GM12878 (cell line): Measurements from ENCODE around the gene CELA3B. TPM values are rescaled to one million over a fixed set of nuclear protein-coding genes. Genes with fewer than 3 reads are reported as not detected.

Experiments
- ATAC-seq: fragments of 200-7000 bp; cut with Tn5 transposase; 3 replicates; pipeline ENCODE4 v1.9.1; 2020; ENCODE audit warnings: mild to moderate bottlenecking, moderate library complexity
- BruUV-seq: library from RNA; stranded (reverse); fragments of 400-500 nt; replicated peaks from 2 replicates; lab custom pipeline; 2021; lab: Mats Ljungman, UMichigan
- CTCF ChIA-PET: fragments of 300-600 bp; sonication (Branson Sonifier 250); formaldehyde crosslinking; extraction: SDS; loops from one replicate; lab custom pipeline; 2021; ENCODE audit warnings: inconsistent platforms; lab: Yijun Ruan, JAX
- POLR2A ChIA-PET: fragments of 350-600 bp; formaldehyde crosslinking; extraction: SDS; loops from one replicate; lab custom pipeline; 2021; ENCODE audit warnings: inconsistent platforms; lab: Charles Lee
- RAD21 ChIA-PET: fragments of 300-600 bp; sonication (Branson Sonifier 250); formaldehyde crosslinking; loops from one replicate; lab custom pipeline; 2023; ENCODE audit warnings: antibody characterized with exemption; ENCODE audit not compliant: unreplicated experiment; lab: Charles Lee
- SMC1A ChIA-PET: fragments of 300-600 bp; sonication (Branson Sonifier 250); formaldehyde crosslinking; loops from one replicate; lab custom pipeline; 2023; ENCODE audit not compliant: unreplicated experiment, uncharacterized antibody; lab: Charles Lee
- DNase-seq: peaks from one replicate; pipeline ENCODE4 v3.0.0-alpha.2; 2011; ENCODE audit warnings: low read depth, low spot score
- FAIRE-seq: peaks from 3 replicates; lab custom pipeline; 2011; peaks lifted over from hg19 to GRCh38; lab: Jason Lieb, UNC
- H2AFZ ChIP-seq: 2 replicates; pipeline ENCODE4 v1.6.0; 2011; ENCODE audit warnings: low read depth, low read length, control low read depth; ENCODE audit not compliant: control insufficient read depth
- H3K27ac ChIP-seq: 2 replicates; pipeline ENCODE4 v1.5.1; 2011; ENCODE audit warnings: control low read depth; ENCODE audit not compliant: control insufficient read depth, insufficient read depth
- H3K27me3 ChIP-seq, 2 experiments: replicated peaks in 1 of 2; 2 replicates each; pipeline versions ENCODE4 v1.6.0 to v1.6.1; 2011; ENCODE audit warnings: low read length in 1 of 2; ENCODE audit not compliant: control insufficient read depth in 2 of 2, insufficient read depth in 2 of 2
- H3K36me3 ChIP-seq, 2 experiments: 2 replicates each; pipeline ENCODE4 v1.5.1; 2011; ENCODE audit warnings: low read length in 1 of 2; ENCODE audit not compliant: control insufficient read depth in 2 of 2, insufficient read depth in 2 of 2
- H3K4me1 ChIP-seq: 2 replicates; pipeline ENCODE4 v1.6.1; 2011; ENCODE audit warnings: mild to moderate bottlenecking, low read length, moderate library complexity, mixed read lengths; ENCODE audit not compliant: control insufficient read depth, insufficient read depth
- H3K4me2 ChIP-seq: 2 replicates; pipeline ENCODE4 v1.6.0; 2011; ENCODE audit warnings: control low read depth; ENCODE audit not compliant: control insufficient read depth, insufficient read depth
- H3K4me3 ChIP-seq: fragments of 200-600 bp; sonication (generic); 2 replicates; pipeline ENCODE4 v1.5.1; 2016
- H3K79me2 ChIP-seq: 2 replicates; pipeline ENCODE4 v1.6.0; 2011; ENCODE audit warnings: low read length; ENCODE audit not compliant: control insufficient read depth, insufficient read depth
- H3K9ac ChIP-seq: 2 replicates; pipeline ENCODE4 v1.8.0; 2011; ENCODE audit warnings: low read length, control low read depth, mixed read lengths; ENCODE audit not compliant: control insufficient read depth, insufficient read depth
- H3K9me3 ChIP-seq: replicated peaks from 3 replicates; pipeline ENCODE4 v1.5.1; 2011; ENCODE audit warnings: mild to moderate bottlenecking, low read length; ENCODE audit not compliant: control insufficient read depth, insufficient read depth
- H4K20me1 ChIP-seq: 2 replicates; pipeline ENCODE4 v1.6.0; 2011; ENCODE audit not compliant: control insufficient read depth, insufficient read depth
- CHD1 ChIP-seq: IDR thresholded peaks from 2 replicates; pipeline ENCODE4 v1.6.1; 2012; ENCODE audit warnings: low read depth, low read length, improper control_type of control experiment
- HDGF ChIP-seq: fragments of 450-650 bp; IDR thresholded peaks from 2 replicates; pipeline ENCODE4 v1.6.1; 2016; ENCODE audit warnings: antibody characterized with exemption
- KAT2A ChIP-seq: conservative IDR thresholded peaks from 2 replicates; pipeline ENCODE4 v1.6.1; 2011; ENCODE audit warnings: low read depth, low read length; ENCODE audit not compliant: control insufficient read depth
- KLF5 ChIP-seq: fragments of 450-650 bp; IDR thresholded peaks from 2 replicates; pipeline ENCODE4 v1.6.1; 2014; ENCODE audit warnings: mild to moderate bottlenecking; ENCODE audit not compliant: partially characterized antibody
- MTA3 ChIP-seq: IDR thresholded peaks from 2 replicates; pipeline ENCODE4 v1.6.1; 2012; ENCODE audit warnings: low read length, inconsistent platforms, borderline replicate concordance
- MXI1 ChIP-seq: fragments of 150-350 bp; IDR thresholded peaks from 2 replicates; pipeline ENCODE4 v1.6.1; 2011; ENCODE audit warnings: low read depth, mild to moderate bottlenecking, inconsistent platforms, low read length, improper control_type of control experiment
- POLR2A ChIP-seq: IDR thresholded peaks from 2 replicates; pipeline ENCODE4 v1.6.1; 2011; ENCODE audit warnings: low read depth, mild to moderate bottlenecking, low read length
- RCOR1 ChIP-seq: conservative IDR thresholded peaks from 2 replicates; pipeline ENCODE4 v1.6.1; 2012; ENCODE audit warnings: low read depth, low read length, improper control_type of control experiment
- WGBS: methylation state at CpG from one replicate; pipeline ENCODE4 v1.1.6; 2016; ENCODE audit warnings: low lambda C conversion rate; ENCODE audit not compliant: insufficient replicate concordance, insufficient coverage; ENCODE audit errors: missing lambda C conversion rate; 5-methylcytosine and 5-hydroxymethylcytosine counted together
- in situ Hi-C: fragments of 300-500 bp; cut with MboI; formaldehyde crosslinking; loops from 9 replicates; pipeline ENCODE4 v1.14.3; 2018; ENCODE audit warnings: mixed read lengths
- intact Hi-C: fragments of 100-400 bp; cut with micrococcal nuclease; formaldehyde crosslinking; loops from one replicate; pipeline ENCODE4 v1.14.2; 2022; ENCODE audit not compliant: unreplicated experiment
- polyA plus RNA-seq, 11 experiments: library from polyadenylated mRNA; depleted of rRNA in 4 of 11; unstranded in 6 of 11; stranded (reverse) in 5 of 11; fragments of >200 nt; fragmentation: Nextera tagmentation in 4 of 11; fragmentation: Illumina TruSeq in 1 of 11; extraction: Ambion mirVana in 4 of 11; extraction: Trizol in 1 of 11; gene quantifications; 1 replicate in 1 of 11; 2 replicates in 10 of 11; pipeline versions ENCODE4 v1.2.1 to v1.2.3, GENCODE V29; 2011 to 2016; ENCODE audit warnings: inconsistent platforms in 2 of 11, missing spikeins in 2 of 11, low read depth in 1 of 11
- total RNA-seq, 4 experiments: library from RNA; depleted of rRNA in 3 of 4; stranded (reverse); fragments of >200 nt in 3 of 4; fragmentation: Illumina TruSeq in 1 of 4; extraction: Trizol in 1 of 4; gene quantifications; 2 replicates each; pipeline versions ENCODE4 v1.2.1 to v1.2.3, GENCODE V29; 2013 to 2021
- TF ChIP-seq, protein P1 (sequence below): fragments of 450-650 bp; IDR thresholded peaks from 2 replicates; pipeline ENCODE4 v1.6.1; 2014; ENCODE audit warnings: mild to moderate bottlenecking
- TF ChIP-seq, protein P2 (sequence below): IDR thresholded peaks from 2 replicates; pipeline ENCODE4 v1.6.1; 2011; ENCODE audit warnings: low read depth, low read length, improper control_type of control experiment, borderline replicate concordance
- TF ChIP-seq, protein P3 (sequence below): fragments of 450-650 bp; conservative IDR thresholded peaks from 2 replicates; pipeline ENCODE4 v1.6.1; 2017; ENCODE audit warnings: mild to moderate bottlenecking, moderate library complexity
- TF ChIP-seq, protein P4 (sequence below): fragments of 450-650 bp; formaldehyde crosslinking; IDR thresholded peaks from 2 replicates; pipeline ENCODE4 v1.4.0; 2022; ENCODE audit warnings: mild to moderate bottlenecking, moderate library complexity

Gene CELA3B
- total and polyA plus RNA-seq, 10 of the 15 experiments (the other 5 are each of a cell fraction or from before 2014, with no cell fraction given): 4.1 TPM; not detected in 9

DNA sequence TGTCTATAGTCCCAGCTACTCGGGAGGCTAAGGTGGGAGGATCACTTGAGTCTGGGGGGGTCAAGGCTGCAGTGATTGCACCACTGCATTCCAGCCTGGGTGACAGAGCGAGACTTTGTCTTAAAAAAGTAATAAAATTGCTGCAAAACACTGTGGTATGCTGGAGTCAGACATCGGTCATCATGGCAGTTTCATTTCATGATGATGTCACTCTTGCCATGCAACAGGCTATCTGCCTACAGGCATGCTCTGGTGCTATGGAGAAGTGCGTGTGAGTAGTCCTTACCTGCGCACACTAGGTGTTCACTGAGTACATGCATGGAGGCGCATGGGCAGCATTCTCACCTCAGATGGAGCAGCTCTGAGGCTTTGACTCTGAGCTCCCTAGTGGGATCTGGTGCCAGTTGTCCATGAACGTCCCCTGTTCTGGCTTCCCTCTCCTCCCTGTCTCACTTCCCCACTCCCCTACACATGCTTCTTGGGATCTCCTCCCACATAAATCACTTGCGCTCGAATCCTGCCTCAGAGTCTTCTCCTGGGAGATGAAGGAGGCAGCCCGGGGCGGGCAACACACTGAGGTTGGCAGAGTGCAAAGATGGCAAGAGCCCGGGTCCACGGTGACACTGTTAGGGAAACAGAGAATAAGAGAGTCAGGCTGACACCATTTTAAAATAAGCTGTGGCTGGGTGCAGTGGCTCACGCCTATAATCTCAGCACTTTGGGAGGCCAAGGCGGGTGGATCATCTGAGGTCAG is 10.4 kb upstream of the CELA3B start:
- H3K36me3 ChIP-seq: no peaks in the 10 kb centered on the region
- H3K27ac ChIP-seq: no peak overlapping the region
- H3K9me3 ChIP-seq: no peaks in the 10 kb centered on the region
- in situ Hi-C loops (no loop called here), intact Hi-C loops (loop anchor here (2.0 to 10.0 kb wide), 2 partner anchors 26 to 182 kb away; partner anchors contain the start of gene USP48)
- H3K79me2 ChIP-seq: no peaks in the 10 kb centered on the region
- H3K4me2 ChIP-seq: no peak overlapping the region
- BruUV-seq: no TSS peak
- no peak for TF ChIP-seq KAT2A
- no peak for TF ChIP-seq CHD1
- TF ChIP-seq, protein P1, sequence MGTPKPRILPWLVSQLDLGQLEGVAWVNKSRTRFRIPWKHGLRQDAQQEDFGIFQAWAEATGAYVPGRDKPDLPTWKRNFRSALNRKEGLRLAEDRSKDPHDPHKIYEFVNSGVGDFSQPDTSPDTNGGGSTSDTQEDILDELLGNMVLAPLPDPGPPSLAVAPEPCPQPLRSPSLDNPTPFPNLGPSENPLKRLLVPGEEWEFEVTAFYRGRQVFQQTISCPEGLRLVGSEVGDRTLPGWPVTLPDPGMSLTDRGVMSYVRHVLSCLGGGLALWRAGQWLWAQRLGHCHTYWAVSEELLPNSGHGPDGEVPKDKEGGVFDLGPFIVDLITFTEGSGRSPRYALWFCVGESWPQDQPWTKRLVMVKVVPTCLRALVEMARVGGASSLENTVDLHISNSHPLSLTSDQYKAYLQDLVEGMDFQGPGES: no peak
- TF ChIP-seq, protein P2, sequence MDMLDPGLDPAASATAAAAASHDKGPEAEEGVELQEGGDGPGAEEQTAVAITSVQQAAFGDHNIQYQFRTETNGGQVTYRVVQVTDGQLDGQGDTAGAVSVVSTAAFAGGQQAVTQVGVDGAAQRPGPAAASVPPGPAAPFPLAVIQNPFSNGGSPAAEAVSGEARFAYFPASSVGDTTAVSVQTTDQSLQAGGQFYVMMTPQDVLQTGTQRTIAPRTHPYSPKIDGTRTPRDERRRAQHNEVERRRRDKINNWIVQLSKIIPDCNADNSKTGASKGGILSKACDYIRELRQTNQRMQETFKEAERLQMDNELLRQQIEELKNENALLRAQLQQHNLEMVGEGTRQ: no peak
- TF ChIP-seq, protein P3, sequence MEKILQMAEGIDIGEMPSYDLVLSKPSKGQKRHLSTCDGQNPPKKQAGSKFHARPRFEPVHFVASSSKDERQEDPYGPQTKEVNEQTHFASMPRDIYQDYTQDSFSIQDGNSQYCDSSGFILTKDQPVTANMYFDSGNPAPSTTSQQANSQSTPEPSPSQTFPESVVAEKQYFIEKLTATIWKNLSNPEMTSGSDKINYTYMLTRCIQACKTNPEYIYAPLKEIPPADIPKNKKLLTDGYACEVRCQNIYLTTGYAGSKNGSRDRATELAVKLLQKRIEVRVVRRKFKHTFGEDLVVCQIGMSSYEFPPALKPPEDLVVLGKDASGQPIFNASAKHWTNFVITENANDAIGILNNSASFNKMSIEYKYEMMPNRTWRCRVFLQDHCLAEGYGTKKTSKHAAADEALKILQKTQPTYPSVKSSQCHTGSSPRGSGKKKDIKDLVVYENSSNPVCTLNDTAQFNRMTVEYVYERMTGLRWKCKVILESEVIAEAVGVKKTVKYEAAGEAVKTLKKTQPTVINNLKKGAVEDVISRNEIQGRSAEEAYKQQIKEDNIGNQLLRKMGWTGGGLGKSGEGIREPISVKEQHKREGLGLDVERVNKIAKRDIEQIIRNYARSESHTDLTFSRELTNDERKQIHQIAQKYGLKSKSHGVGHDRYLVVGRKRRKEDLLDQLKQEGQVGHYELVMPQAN: no peak
- no peak for TF ChIP-seq MTA3
- TF ChIP-seq HDGF: no peak
- TF ChIP-seq KLF5: no peak
- TF ChIP-seq, protein P4, sequence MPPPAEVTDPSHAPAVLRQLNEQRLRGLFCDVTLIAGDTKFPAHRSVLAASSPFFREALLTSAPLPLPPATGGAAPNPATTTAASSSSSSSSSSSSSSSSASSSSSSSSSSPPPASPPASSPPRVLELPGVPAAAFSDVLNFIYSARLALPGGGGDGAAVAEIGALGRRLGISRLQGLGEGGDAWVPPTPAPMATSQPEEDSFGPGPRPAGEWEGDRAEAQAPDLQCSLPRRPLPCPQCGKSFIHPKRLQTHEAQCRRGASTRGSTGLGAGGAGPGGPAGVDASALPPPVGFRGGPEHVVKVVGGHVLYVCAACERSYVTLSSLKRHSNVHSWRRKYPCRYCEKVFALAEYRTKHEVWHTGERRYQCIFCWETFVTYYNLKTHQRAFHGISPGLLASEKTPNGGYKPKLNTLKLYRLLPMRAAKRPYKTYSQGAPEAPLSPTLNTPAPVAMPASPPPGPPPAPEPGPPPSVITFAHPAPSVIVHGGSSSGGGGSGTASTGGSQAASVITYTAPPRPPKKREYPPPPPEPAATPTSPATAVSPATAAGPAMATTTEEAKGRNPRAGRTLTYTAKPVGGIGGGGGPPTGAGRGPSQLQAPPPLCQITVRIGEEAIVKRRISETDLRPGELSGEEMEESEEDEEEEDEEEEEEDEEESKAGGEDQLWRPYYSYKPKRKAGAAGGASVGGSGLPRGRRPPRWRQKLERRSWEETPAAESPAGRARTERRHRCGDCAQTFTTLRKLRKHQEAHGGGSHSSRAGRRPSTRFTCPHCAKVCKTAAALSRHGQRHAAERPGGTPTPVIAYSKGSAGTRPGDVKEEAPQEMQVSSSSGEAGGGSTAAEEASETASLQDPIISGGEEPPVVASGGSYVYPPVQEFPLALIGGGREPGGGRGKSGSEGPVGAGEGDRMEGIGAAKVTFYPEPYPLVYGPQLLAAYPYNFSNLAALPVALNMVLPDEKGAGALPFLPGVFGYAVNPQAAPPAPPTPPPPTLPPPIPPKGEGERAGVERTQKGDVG (CRISPR knock-in tag): no peak
- TF ChIP-seq MXI1: no peak
- TF ChIP-seq POLR2A: no peak
- TF ChIP-seq RCOR1: no peak
- no peak for DNase-seq
- no peak for FAIRE-seq
- H4K20me1 ChIP-seq: no peaks in the 10 kb centered on the region
- H3K9ac ChIP-seq: no peak overlapping the region
- no peak overlapping the region for H2AFZ ChIP-seq
- no peak overlapping the region for H3K4me3 ChIP-seq
- ChIA-PET POLR2A (interaction anchor here (0.6 kb wide), 1 partner anchor 205 kb away, joined by 3 read pairs; no protein-coding TSS in a partner anchor), RAD21 (no interaction called here), CTCF (interaction anchor here (1.2 kb wide), 1 partner anchor 39 kb away, joined by 3 read pairs; no protein-coding TSS in a partner anchor), SMC1A (interaction anchor here (1.3 kb wide), 1 partner anchor 58 kb away, joined by 4 read pairs; no protein-coding TSS in a partner anchor)
- no peaks in the 10 kb centered on the region for H3K27me3 ChIP-seq
- 0 out of 3 replicates have a peak, but pooled peaks have one; percentile 27 for ATAC-seq
- WGBS: 39% methylated on average over 15 of the region's 15 CpGs
- no peaks in the 10 kb centered on the region for H3K4me1 ChIP-seq
